ENCODE results near the gene CMKLR1. TPM values are rescaled to one million over a fixed set of nuclear protein-coding genes. Genes with fewer than 3 reads are reported as not detected.

CMKLR1 gene
- total and polyA plus RNA-seq, 2 donors from 2014 or later, result 6.1 to 25.7 TPM

DNA sequence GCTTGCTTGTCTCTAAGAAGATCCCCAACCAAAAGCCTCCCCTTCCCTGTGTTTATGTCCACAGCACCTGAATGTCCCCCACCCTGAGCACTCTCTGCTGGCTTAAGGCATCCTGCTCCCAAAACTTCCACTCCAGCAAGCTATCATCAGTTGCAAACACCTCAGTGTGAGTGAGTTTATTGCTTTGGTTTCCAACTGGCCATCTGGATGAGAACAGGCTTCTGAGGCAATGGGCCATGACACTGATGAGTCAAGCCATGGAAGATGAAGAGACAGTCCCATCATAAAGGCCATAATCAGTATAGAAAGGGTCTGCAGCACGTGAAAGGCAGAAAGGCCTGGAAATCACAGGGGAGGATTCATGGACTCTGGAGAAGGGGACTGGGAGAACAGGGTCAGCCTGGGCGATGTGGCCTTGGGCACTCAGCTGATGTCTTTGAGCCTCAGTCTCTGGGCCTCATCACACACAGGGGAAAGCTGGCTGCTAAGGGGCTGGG, 12.8 kb downstream of the CMKLR1 start:
- no peaks in the 10 kb centered on the region for H3K36me3 ChIP-seq (ENCODE audit: control insufficient read depth in 2 of 3, insufficient read depth in 3 of 3, low read length in 3 of 3)
- peaks cover 0 to 9% (median 0%) of the 10 kb centered on the region in 3 donors for H3K4me1 ChIP-seq (ENCODE audit: control insufficient read depth in 2 of 3, insufficient read depth in 2 of 3, low read depth in 1 of 3, low read length in 3 of 3)
- no peak overlapping the region for H3K4me3 ChIP-seq (ENCODE audit: low read length in 3 of 3)
- H3K27me3 ChIP-seq (ENCODE audit: control insufficient read depth, insufficient read depth, low read length), result no peaks in the 10 kb centered on the region
- H3K9ac ChIP-seq (ENCODE audit: low read length in 3 of 3), result no peak overlapping the region
- TF ChIP-seq, protein P1, sequence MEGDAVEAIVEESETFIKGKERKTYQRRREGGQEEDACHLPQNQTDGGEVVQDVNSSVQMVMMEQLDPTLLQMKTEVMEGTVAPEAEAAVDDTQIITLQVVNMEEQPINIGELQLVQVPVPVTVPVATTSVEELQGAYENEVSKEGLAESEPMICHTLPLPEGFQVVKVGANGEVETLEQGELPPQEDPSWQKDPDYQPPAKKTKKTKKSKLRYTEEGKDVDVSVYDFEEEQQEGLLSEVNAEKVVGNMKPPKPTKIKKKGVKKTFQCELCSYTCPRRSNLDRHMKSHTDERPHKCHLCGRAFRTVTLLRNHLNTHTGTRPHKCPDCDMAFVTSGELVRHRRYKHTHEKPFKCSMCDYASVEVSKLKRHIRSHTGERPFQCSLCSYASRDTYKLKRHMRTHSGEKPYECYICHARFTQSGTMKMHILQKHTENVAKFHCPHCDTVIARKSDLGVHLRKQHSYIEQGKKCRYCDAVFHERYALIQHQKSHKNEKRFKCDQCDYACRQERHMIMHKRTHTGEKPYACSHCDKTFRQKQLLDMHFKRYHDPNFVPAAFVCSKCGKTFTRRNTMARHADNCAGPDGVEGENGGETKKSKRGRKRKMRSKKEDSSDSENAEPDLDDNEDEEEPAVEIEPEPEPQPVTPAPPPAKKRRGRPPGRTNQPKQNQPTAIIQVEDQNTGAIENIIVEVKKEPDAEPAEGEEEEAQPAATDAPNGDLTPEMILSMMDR (IDR thresholded peaks at IDR 0.05; ENCODE audit: borderline replicate concordance, extremely low read depth, insufficient read depth), result no peak
- H3K9me3 ChIP-seq (ENCODE audit: control insufficient read depth in 2 of 3, insufficient read depth in 1 of 3, low read length in 3 of 3), result no peaks in the 10 kb centered on the region
- intact Hi-C loops (cut with DNase I), result no loop called here
- no peak for DNase-seq
- FAIRE-seq, result no peak
- no peak overlapping the region for H3K27ac ChIP-seq (ENCODE audit: low read depth in 2 of 2, low read length in 2 of 2)

GRCh38 chr12:108325549-108325948, 13.6 kb downstream of the CMKLR1 start:
- TF ChIP-seq, protein P1 (IDR thresholded peaks at IDR 0.05; ENCODE audit: borderline replicate concordance, extremely low read depth, insufficient read depth), result no peak
- Histone ChIP-seq H3K9ac (ENCODE audit: low read length in 3 of 3) (no peak overlapping the region), H3K4me1 (ENCODE audit: control insufficient read depth in 2 of 3, insufficient read depth in 2 of 3, low read depth in 1 of 3, low read length in 3 of 3) (peaks cover 0 to 9% (median 0%) of the 10 kb centered on the region in 3 donors), H3K27ac (ENCODE audit: low read depth in 2 of 2, low read length in 2 of 2) (no peak overlapping the region), H3K9me3 (ENCODE audit: control insufficient read depth in 2 of 3, insufficient read depth in 1 of 3, low read length in 3 of 3) (no peaks in the 10 kb centered on the region), H3K36me3 (ENCODE audit: control insufficient read depth in 2 of 3, insufficient read depth in 3 of 3, low read length in 3 of 3) (no peaks in the 10 kb centered on the region), H3K27me3 (ENCODE audit: control insufficient read depth, insufficient read depth, low read length) (no peaks in the 10 kb centered on the region), H3K4me3 (ENCODE audit: low read length in 3 of 3) (no peak overlapping the region)
- DNase-seq (no peak), FAIRE-seq (no peak)
- intact Hi-C loops (cut with DNase I), result no loop called here

- peaks cover 0 to 9% (median 0%) of the 10 kb centered on the region in 3 donors for H3K4me1 ChIP-seq (ENCODE audit: control insufficient read depth in 2 of 3, insufficient read depth in 2 of 3, low read depth in 1 of 3, low read length in 3 of 3)
- no peaks in the 10 kb centered on the region for H3K36me3 ChIP-seq (ENCODE audit: control insufficient read depth in 2 of 3, insufficient read depth in 3 of 3, low read length in 3 of 3)
- H3K27me3 ChIP-seq (ENCODE audit: control insufficient read depth, insufficient read depth, low read length), result no peaks in the 10 kb centered on the region
- H3K9me3 ChIP-seq (ENCODE audit: control insufficient read depth in 2 of 3, insufficient read depth in 1 of 3, low read length in 3 of 3), result no peaks in the 10 kb centered on the region
- DNase-seq (no peak), FAIRE-seq (no peak)
- intact Hi-C loops (cut with DNase I), result no loop called here
- H3K27ac ChIP-seq (ENCODE audit: low read depth in 2 of 2, low read length in 2 of 2), result no peak overlapping the region
- no peak overlapping the region for H3K4me3 ChIP-seq (ENCODE audit: low read length in 3 of 3)
- TF ChIP-seq, protein P1 (IDR thresholded peaks at IDR 0.05; ENCODE audit: borderline replicate concordance, extremely low read depth, insufficient read depth), result no peak
- no peak overlapping the region for H3K9ac ChIP-seq (ENCODE audit: low read length in 3 of 3)
Observed at GRCh38 chr12:108325018-108325358, 14.1 kb downstream of the CMKLR1 start.

Data from kidney (tissue), 14 donors.